ENCODE measurements around the gene IFNAR1.

- TF ChIP-seq, protein P1, sequence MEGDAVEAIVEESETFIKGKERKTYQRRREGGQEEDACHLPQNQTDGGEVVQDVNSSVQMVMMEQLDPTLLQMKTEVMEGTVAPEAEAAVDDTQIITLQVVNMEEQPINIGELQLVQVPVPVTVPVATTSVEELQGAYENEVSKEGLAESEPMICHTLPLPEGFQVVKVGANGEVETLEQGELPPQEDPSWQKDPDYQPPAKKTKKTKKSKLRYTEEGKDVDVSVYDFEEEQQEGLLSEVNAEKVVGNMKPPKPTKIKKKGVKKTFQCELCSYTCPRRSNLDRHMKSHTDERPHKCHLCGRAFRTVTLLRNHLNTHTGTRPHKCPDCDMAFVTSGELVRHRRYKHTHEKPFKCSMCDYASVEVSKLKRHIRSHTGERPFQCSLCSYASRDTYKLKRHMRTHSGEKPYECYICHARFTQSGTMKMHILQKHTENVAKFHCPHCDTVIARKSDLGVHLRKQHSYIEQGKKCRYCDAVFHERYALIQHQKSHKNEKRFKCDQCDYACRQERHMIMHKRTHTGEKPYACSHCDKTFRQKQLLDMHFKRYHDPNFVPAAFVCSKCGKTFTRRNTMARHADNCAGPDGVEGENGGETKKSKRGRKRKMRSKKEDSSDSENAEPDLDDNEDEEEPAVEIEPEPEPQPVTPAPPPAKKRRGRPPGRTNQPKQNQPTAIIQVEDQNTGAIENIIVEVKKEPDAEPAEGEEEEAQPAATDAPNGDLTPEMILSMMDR (IDR thresholded peaks at IDR 0.05 in 8 of 11, conservative IDR thresholded peaks at IDR 0.05 in 3 of 11): no peak
- TF ChIP-seq POLR2A (IDR thresholded peaks at IDR 0.05): no peak
Observed at GRCh38 chr21:33378081-33378480, 53.3 kb downstream of the IFNAR1 start.

Data from spleen (tissue), 7 donors.